Measurements from ENCODE around the gene PDE8A.

PDE8A gene

GRCh38 chr15:85118581-85118980 is 136.9 kb downstream of the PDE8A start:
- peaks cover 2% of the 10 kb centered on the region for H3K36me3 ChIP-seq (ENCODE audit: control insufficient read depth, insufficient read depth, low read length)
- no peak for TF ChIP-seq CTCF (IDR thresholded peaks at IDR 0.05; ENCODE audit: insufficient read depth, low read length, poor library complexity, severe bottlenecking)
- H3K4me3 ChIP-seq (replicated peaks; ENCODE audit: low read depth, low read length) = no peak overlapping the region
- H3K27me3 ChIP-seq (replicated peaks; ENCODE audit: control insufficient read depth, insufficient read depth, low read length) = no peaks in the 10 kb centered on the region
- no peak for DNase-seq (ENCODE audit: extremely low read depth, insufficient read length)

- no peak for DNase-seq (ENCODE audit: extremely low read depth, insufficient read length)
- H3K4me3 ChIP-seq (replicated peaks; ENCODE audit: low read depth, low read length) = no peak overlapping the region
- H3K36me3 ChIP-seq (ENCODE audit: control insufficient read depth, insufficient read depth, low read length) = peaks cover 4% of the 10 kb centered on the region
- no peaks in the 10 kb centered on the region for H3K27me3 ChIP-seq (replicated peaks; ENCODE audit: control insufficient read depth, insufficient read depth, low read length)
- TF ChIP-seq CTCF (IDR thresholded peaks at IDR 0.05; ENCODE audit: insufficient read depth, low read length, poor library complexity, severe bottlenecking) = no peak
Observed at GRCh38 chr15:85120351-85121113, 138.9 kb downstream of the PDE8A start.

GRCh38 chr15:85124173-85124572 is 142.5 kb downstream of the PDE8A start:
- peaks cover 3% of the 10 kb centered on the region for H3K36me3 ChIP-seq (ENCODE audit: control insufficient read depth, insufficient read depth, low read length)
- no peak for DNase-seq (ENCODE audit: extremely low read depth, insufficient read length)
- H3K27me3 ChIP-seq (replicated peaks; ENCODE audit: control insufficient read depth, insufficient read depth, low read length) = no peaks in the 10 kb centered on the region
- H3K4me3 ChIP-seq (replicated peaks; ENCODE audit: low read depth, low read length) = no peak overlapping the region
- TF ChIP-seq CTCF (IDR thresholded peaks at IDR 0.05; ENCODE audit: insufficient read depth, low read length, poor library complexity, severe bottlenecking) = no peak

GRCh38 chr15:85125056-85125661 is 143.5 kb downstream of the PDE8A start:
- Histone ChIP-seq H3K27me3 (replicated peaks; ENCODE audit: control insufficient read depth, insufficient read depth, low read length) (no peaks in the 10 kb centered on the region), H3K4me3 (replicated peaks; ENCODE audit: low read depth, low read length) (no peak overlapping the region), H3K36me3 (ENCODE audit: control insufficient read depth, insufficient read depth, low read length) (peaks cover 3% of the 10 kb centered on the region)
- no peak for TF ChIP-seq CTCF (IDR thresholded peaks at IDR 0.05; ENCODE audit: insufficient read depth, low read length, poor library complexity, severe bottlenecking)
- DNase-seq (ENCODE audit: extremely low read depth, insufficient read length) = no peak

- Histone ChIP-seq H3K36me3 (ENCODE audit: control insufficient read depth, insufficient read depth, low read length) (peaks cover 3% of the 10 kb centered on the region), H3K4me3 (replicated peaks; ENCODE audit: low read depth, low read length) (no peak overlapping the region), H3K27me3 (replicated peaks; ENCODE audit: control insufficient read depth, insufficient read depth, low read length) (no peaks in the 10 kb centered on the region)
- DNase-seq (ENCODE audit: extremely low read depth, insufficient read length) = no peak
- no peak for TF ChIP-seq CTCF (IDR thresholded peaks at IDR 0.05; ENCODE audit: insufficient read depth, low read length, poor library complexity, severe bottlenecking)
Observed at GRCh38 chr15:85128621-85129020, 147.0 kb downstream of the PDE8A start.
